ENCODE measurements around the gene MPO. TPM values are rescaled to one million over a fixed set of nuclear protein-coding genes. Genes with fewer than 3 reads are reported as not detected.

MPO gene
- total RNA-seq, 4 donors from 2014 or later = 1.7 TPM; not detected in 3

DNA sequence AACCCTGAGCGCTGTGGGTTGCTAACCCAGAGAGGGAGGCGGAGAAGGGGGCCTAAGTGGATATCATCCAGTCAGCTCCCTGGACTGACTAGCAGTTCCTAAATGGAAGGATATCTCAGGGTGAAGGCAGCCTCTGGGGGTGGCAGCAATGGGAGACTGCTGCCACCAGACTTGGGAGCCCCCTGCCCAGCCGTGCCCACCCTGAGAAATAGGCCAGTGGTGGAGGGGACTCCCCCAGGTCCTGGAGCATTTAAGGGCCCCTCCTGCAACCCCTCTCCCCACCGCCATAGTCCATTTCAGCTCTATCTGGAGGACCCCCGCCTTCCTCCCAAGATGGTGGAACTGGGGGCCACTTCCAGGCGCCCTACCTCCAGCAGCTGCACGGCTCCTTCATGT, 39.4 kb upstream of the MPO start:
- Histone ChIP-seq H3K4me3 (no peak overlapping the region), H3K36me3 (no peaks in the 10 kb centered on the region), H3K27ac (no peak overlapping the region), H3K27me3 (no peaks in the 10 kb centered on the region), H3K9me3 (no peaks in the 10 kb centered on the region), H3K4me1 (peaks cover 0 to 6% (median 6%) of the 10 kb centered on the region in 4 donors)
- no peak for TF ChIP-seq POLR2A (IDR thresholded peaks at IDR 0.05)
- TF ChIP-seq, protein P1, sequence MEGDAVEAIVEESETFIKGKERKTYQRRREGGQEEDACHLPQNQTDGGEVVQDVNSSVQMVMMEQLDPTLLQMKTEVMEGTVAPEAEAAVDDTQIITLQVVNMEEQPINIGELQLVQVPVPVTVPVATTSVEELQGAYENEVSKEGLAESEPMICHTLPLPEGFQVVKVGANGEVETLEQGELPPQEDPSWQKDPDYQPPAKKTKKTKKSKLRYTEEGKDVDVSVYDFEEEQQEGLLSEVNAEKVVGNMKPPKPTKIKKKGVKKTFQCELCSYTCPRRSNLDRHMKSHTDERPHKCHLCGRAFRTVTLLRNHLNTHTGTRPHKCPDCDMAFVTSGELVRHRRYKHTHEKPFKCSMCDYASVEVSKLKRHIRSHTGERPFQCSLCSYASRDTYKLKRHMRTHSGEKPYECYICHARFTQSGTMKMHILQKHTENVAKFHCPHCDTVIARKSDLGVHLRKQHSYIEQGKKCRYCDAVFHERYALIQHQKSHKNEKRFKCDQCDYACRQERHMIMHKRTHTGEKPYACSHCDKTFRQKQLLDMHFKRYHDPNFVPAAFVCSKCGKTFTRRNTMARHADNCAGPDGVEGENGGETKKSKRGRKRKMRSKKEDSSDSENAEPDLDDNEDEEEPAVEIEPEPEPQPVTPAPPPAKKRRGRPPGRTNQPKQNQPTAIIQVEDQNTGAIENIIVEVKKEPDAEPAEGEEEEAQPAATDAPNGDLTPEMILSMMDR (IDR thresholded peaks at IDR 0.05) = no peak
- DNase-seq = no peak

DNA sequence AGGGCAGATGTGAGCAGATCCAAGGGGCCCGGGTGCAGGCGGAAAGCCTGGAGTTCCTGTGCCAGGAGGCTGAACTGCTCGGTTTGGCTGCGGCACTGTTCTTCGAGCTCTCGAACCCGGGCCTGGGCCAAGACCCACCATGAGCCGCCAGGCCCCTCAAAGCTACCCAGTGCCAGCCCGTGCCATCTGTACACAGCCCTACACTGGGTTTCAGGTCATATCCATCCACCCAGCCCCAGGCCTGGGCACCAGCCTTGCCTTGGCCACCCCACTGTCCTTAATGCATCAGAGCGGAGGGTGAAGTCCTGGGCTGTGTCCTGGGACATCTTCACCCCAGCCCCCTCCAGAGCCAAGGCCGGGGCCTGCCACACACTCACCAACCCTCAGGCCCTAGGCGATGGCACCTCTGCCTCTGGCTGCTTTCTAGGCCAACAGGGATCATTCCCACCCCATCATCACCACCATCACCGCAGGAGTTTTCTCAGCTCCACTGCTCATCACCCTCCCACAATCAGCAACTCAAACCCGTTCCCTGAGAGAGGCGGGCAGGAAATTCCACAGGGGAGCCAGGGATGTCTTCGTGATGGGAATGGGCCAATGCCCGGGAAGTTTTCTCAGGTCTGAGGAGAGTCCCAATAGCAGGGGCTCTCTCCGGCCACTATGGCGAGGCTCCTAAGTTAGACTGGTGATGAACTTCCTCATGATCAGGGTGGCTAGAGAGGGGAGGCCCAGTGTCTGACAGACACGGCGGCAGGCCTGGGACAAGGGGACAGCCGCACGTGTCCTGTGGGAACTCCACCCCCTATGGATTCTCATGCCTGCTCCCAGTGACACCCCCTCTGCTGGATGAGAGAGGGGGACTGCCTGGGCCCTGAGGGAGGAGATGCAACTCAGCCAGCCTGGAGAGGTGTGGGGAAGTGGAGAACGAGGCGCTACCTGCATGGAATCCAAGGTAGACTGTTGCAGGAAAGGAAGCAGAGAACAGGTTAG, 38.7 kb upstream of the MPO start:
- no peak for TF ChIP-seq POLR2A (IDR thresholded peaks at IDR 0.05)
- TF ChIP-seq, protein P1 (IDR thresholded peaks at IDR 0.05) = no peak
- Histone ChIP-seq H3K4me1 (peaks cover 0 to 6% (median 2%) of the 10 kb centered on the region in 4 donors), H3K9me3 (no peaks in the 10 kb centered on the region), H3K27ac (no peak overlapping the region), H3K4me3 (no peak overlapping the region), H3K27me3 (no peaks in the 10 kb centered on the region), H3K36me3 (no peaks in the 10 kb centered on the region)
- peak in 1 of 3 donors; percentile 41 for DNase-seq

DNA sequence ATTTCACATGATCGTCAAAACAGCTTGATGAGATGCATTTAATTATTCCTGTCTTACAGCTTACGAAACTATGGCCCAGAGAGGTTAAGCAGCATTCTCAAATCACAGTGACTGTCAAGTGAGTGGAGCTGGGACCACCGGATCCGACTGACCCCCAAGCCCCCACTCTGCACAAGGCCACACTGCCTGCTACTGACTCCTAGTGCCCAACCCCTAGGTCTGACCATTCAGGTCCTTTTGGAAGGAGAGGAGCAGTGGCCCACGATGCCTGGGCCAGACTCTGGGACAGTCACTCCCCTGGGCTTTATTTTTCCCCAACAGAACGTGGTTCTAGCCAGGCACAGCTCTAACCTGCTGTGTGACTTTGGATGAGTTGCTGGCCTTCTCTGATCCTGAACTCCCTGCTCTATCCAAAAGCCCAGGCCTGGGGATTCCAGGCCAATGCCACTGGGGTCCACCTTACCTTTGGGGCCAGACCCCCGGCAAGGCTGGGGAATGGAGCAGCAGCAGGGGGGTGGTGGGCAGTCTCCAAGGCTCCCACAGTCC, 38.0 kb upstream of the MPO start:
- TF ChIP-seq, protein P1 (IDR thresholded peaks at IDR 0.05) = no peak
- TF ChIP-seq POLR2A (IDR thresholded peaks at IDR 0.05) = no peak
- H3K27ac ChIP-seq = no peak overlapping the region
- peak in 1 of 3 donors; percentile 36 for DNase-seq
- H3K36me3 ChIP-seq = no peaks in the 10 kb centered on the region
- H3K4me3 ChIP-seq = no peak overlapping the region
- H3K4me1 ChIP-seq = peaks cover 0 to 5% (median 0%) of the 10 kb centered on the region in 4 donors
- H3K27me3 ChIP-seq = no peaks in the 10 kb centered on the region
- no peaks in the 10 kb centered on the region for H3K9me3 ChIP-seq

DNA sequence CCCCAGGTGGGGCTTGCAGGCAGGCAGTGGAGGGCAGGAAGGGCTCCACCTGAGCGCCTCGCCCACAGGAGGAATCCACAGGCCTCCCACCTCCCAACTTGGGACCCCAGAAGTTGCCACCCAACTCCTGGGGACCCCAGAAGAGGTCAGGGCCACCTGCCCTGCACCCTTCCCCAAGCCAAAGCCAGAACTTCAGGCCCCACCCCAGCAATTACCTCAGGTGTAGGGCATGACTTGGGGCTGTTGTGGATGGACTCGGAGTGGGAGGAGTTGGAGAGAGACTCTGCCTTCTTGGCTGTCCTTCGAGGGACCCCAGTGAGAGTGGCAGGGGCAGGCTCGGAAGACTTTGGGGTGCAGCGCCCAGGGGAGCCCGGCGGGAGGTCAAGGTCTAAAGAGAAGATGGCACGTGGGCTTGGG, 37.3 kb upstream of the MPO start:
- no peaks in the 10 kb centered on the region for H3K36me3 ChIP-seq
- peaks cover 0 to 5% (median 0%) of the 10 kb centered on the region in 4 donors for H3K4me1 ChIP-seq
- H3K9me3 ChIP-seq = no peaks in the 10 kb centered on the region
- H3K4me3 ChIP-seq = no peak overlapping the region
- no peaks in the 10 kb centered on the region for H3K27me3 ChIP-seq
- H3K27ac ChIP-seq = peak overlapping the region in 1 of 4 donors; percentile 52
- peak in 1 of 3 donors; percentile 43 for DNase-seq
- no peak for TF ChIP-seq POLR2A (IDR thresholded peaks at IDR 0.05)
- TF ChIP-seq, protein P1 (IDR thresholded peaks at IDR 0.05) = no peak

DNA sequence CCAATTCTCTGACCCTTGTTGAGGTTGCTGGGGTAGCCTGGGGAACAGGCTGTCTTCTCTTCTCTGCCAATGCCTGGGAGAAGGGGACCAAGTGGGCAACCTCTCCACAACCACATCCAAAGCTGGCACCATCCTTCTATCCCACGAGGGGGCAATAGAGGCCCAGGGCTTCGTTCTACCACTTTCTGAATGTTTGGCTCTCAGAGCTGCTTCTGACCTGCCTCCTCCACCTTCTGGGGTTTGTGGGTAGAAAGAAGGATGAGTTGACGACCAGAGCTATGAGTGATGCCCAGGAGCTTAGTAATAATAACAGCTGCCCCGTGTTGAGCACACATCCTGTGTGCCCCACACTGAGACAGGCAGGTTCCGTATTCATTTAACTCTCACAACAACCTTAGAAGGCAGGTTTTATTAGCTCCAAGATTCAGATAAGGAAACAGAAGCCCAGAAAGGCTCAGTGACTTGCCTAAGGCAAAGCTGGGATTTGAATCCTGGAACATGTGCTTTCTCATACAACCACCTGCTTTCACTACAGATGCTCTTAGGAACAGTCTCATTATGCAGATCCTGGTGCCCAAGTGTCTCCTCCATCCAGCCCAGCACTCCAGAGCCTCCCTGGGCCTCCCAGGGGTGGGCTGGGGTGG, 36.8 kb upstream of the MPO start:
- Histone ChIP-seq H3K9me3 (no peaks in the 10 kb centered on the region), H3K27me3 (no peaks in the 10 kb centered on the region), H3K4me3 (no peak overlapping the region), H3K27ac (peak overlapping the region in 1 of 4 donors; percentile 52), H3K4me1 (peaks cover 0 to 5% (median 0%) of the 10 kb centered on the region in 4 donors), H3K36me3 (no peaks in the 10 kb centered on the region)
- TF ChIP-seq, protein P1 (IDR thresholded peaks at IDR 0.05) = peak; percentile 69 to 85 (median 83)
- TF ChIP-seq POLR2A (IDR thresholded peaks at IDR 0.05) = no peak
- DNase-seq = peak; percentile 62 to 87 (median 76)

Measured in Peyer's patch (tissue), 4 donors.